Activated naive CD8-positive, alpha-beta T cell treated with anti-CD3 and anti-CD28 coated beads, Interleukin-2, amount 50 U/mL, for 24 hours (primary cell): Measurements from ENCODE around the gene ZNF595.
"Not testable (repeated sequence)": the region's sequence is repeated elsewhere in the genome, so short reads cannot be mapped to it uniquely, and the experiment has no call there.

Experiments
- ATAC-seq: fragments of 150-1000 bp; cut with Tn5 transposase; one replicate; pipeline ENCODE4 v1.10.0; 2021
- DNase-seq: peaks from one replicate; pipeline ENCODE4 v3.0.0; 2021
- H3K27ac Mint-ChIP-seq: one replicate; pipeline ENCODE4 v1.8.0; 2021; ENCODE audit warnings: mild to moderate bottlenecking, mixed read lengths
- H3K27me3 Mint-ChIP-seq: one replicate; pipeline ENCODE4 v1.8.0; 2021; ENCODE audit warnings: mixed read lengths
- H3K36me3 Mint-ChIP-seq: one replicate; pipeline ENCODE4 v1.8.0; 2021; ENCODE audit warnings: low read depth, mixed read lengths
- H3K4me1 Mint-ChIP-seq: one replicate; pipeline ENCODE4 v1.8.0; 2021; ENCODE audit warnings: mixed read lengths
- H3K4me3 Mint-ChIP-seq: one replicate; pipeline ENCODE4 v1.8.0; 2021; ENCODE audit warnings: mild to moderate bottlenecking, moderate library complexity, mixed read lengths
- H3K9me3 Mint-ChIP-seq: one replicate; pipeline ENCODE4 v1.8.0; 2021; ENCODE audit warnings: mixed read lengths

Gene ZNF595

DNA sequence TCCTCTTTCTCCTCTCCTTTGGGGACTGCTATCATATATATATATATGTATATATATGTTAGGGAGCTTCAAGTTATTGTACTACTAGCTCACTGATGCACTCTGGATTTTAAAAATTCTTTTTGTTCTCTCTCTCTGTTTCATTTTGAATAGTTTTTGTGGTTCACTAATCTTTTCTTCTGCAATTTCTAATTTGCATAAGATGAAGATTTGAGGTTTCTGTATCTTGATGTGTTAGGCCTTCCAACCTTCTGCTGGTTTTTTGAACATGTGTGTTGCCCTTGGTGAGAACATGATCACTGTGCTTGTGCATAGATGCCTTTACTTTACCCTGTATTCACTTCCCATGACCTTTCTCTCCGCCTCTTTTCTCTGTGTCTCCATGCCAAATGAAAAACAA, 63.4 kb downstream of the ZNF595 start:
- H3K4me1 Mint-ChIP-seq, result peaks cover 14% of the 10 kb centered on the region
- DNase-seq, result no peak
- H3K27me3 Mint-ChIP-seq, result peaks cover 4% of the 10 kb centered on the region
- no peak overlapping the region for H3K4me3 Mint-ChIP-seq
- peaks cover 29% of the 10 kb centered on the region for H3K9me3 Mint-ChIP-seq
- H3K27ac Mint-ChIP-seq, result no peak overlapping the region
- H3K36me3 Mint-ChIP-seq, result peaks cover 11% of the 10 kb centered on the region
- no peak for ATAC-seq

DNA sequence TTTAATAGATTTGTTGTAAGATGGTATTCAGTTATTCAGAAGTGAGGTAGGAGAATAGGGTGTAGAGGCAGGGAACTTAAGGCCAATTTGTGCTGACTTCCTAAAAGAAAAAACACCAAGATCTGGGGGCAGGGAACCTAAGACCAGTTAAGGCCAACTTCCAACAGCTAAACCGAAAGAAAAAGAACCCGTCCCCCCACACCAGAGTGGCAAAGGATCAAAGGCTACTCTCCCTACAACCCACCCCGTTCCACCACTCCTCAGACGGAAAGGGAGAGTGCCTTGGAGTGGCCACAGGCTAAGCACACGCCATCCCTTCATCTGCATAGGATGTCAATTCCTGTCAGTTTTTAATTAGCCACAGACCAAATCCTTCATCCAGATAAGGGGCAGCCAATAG, 67.5 kb downstream of the ZNF595 start:
- Mint-ChIP-seq H3K4me3 (no peak overlapping the region), H3K36me3 (peaks cover 24% of the 10 kb centered on the region), H3K27ac (no peak overlapping the region), H3K9me3 (peaks cover 27% of the 10 kb centered on the region), H3K4me1 (peaks cover 30% of the 10 kb centered on the region), H3K27me3 (no peaks in the 10 kb centered on the region)
- ATAC-seq (no peak), DNase-seq (no peak)

DNA sequence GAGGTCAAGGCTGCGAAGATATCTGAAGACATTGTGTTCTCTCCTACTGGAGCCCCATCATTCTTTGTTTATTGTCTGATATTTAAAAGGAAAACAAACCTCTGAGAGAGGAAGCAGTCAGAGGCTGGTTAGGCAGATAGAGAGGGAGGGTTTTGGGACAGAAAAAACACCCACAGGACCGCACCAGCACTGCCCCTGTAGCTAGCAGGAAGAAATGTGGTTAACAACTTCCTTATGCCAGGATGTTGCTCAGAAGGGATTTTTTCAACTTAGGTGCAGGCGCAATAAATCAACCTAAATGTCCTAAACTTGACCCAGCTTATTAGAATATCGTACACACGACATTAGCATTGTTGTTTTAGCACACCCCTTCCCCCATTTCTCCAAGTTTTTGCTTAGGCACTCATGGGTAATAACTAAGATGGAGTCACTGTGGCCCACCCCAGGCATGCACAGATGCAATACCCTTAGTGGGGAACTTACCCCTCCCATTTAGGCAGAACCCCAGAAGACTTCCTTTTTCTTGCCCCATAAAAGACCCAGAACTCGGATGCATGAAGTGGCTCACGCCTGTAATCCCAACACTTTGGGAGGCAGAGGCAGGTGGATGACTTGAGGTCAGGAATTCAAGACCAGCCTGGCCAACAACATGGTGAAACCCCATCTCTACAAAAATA, 68.4 kb downstream of the ZNF595 start:
- peaks cover 27% of the 10 kb centered on the region for H3K9me3 Mint-ChIP-seq

DNA sequence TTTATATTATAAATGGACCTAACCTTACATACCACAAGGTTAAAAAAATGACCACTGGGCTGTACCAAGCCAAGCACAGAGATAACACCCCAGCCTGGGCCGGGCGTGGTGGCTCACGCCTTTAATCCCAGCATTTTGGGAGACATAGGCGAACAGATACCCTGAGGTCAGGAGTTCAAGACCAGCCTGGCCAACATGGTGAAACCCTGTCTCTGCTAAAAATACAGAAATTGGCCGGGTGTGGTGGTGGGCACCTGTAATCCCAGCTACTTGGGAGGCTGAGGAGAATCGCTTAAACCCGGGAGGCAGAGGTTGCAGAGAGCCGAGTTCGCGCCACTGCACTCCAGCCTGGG, 70.8 kb downstream of the ZNF595 start:
- ATAC-seq, H3K27me3 Mint-ChIP-seq, DNase-seq: not testable (repeated sequence)
- H3K27ac Mint-ChIP-seq, result peak overlapping the region; percentile 96
- H3K36me3 Mint-ChIP-seq, result peaks cover 56% of the 10 kb centered on the region
- H3K4me3 Mint-ChIP-seq, result peak overlapping the region; percentile 95
- H3K4me1 Mint-ChIP-seq, result peaks cover 30% of the 10 kb centered on the region
- H3K9me3 Mint-ChIP-seq, result peaks cover 28% of the 10 kb centered on the region

More for the DNA sequence above, 68.4 kb downstream of the ZNF595 start:
- Mint-ChIP-seq H3K27ac (peak overlapping the region; percentile 31), H3K27me3 (no peaks in the 10 kb centered on the region), H3K4me1 (peaks cover 34% of the 10 kb centered on the region), H3K4me3 (peak overlapping the region; percentile 23), H3K36me3 (peaks cover 33% of the 10 kb centered on the region)
- peak; percentile 22 for ATAC-seq
- no peak for DNase-seq

DNA sequence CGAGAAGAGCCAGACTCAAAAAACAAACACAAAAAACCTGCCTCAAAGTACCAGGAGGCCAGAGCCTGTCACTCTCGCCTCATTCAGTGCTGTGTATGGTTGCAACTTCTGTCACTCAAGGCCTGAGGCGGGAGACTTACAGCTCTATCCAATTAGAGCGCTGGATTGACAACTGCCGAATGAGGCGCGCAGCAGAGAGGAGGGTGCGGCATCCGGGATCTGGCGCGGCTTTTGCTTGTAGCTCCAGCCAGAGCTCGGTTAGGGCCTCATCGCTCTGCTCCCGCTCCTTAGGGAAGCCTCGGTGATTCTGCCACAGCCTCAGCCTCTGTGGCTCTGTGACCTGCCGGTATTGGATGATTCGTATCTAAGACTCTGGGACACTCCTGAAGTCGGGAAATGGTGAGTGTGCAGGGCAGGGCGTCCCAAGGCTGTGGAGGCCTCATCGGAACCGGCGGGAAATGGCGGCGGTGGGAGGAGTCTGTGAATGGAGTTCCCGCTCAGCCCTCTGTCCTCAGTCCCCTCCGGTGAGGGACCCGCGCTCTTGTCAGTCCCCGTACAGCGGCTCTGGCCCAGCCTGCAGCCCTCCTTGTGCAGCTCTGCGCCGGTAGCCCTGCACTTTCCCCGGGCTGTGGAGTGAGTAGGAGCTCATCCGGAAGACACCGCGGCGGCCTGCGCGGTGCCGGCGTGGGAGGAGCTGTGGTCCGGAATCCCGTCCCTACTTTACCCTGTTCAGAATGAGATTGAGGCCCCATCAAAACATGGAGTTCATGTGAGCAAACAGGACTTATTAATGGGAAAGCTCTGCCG, 71.4 kb downstream of the ZNF595 start, which contains the start of gene ZNF718:
TSS of gene ZNF718 (plus strand) at position 227 of the 807 bp plus-strand sequence. CDS start at position 397, 170 bp downstream.
- DNase-seq (peak; percentile 84), ATAC-seq (peak; percentile 99)
- H3K4me3 Mint-ChIP-seq, result peak within 1 kb of the TSS; percentile 95
- H3K27me3 Mint-ChIP-seq, result no peaks in the 10 kb centered on the region
- H3K4me1 Mint-ChIP-seq, result peaks cover 30% of the 10 kb centered on the region
- peaks cover 28% of the 10 kb centered on the region for H3K9me3 Mint-ChIP-seq
- H3K27ac Mint-ChIP-seq, result peak within 1 kb of the TSS; percentile 96
- H3K36me3 Mint-ChIP-seq, result peaks cover 59% of the 10 kb centered on the region

DNA sequence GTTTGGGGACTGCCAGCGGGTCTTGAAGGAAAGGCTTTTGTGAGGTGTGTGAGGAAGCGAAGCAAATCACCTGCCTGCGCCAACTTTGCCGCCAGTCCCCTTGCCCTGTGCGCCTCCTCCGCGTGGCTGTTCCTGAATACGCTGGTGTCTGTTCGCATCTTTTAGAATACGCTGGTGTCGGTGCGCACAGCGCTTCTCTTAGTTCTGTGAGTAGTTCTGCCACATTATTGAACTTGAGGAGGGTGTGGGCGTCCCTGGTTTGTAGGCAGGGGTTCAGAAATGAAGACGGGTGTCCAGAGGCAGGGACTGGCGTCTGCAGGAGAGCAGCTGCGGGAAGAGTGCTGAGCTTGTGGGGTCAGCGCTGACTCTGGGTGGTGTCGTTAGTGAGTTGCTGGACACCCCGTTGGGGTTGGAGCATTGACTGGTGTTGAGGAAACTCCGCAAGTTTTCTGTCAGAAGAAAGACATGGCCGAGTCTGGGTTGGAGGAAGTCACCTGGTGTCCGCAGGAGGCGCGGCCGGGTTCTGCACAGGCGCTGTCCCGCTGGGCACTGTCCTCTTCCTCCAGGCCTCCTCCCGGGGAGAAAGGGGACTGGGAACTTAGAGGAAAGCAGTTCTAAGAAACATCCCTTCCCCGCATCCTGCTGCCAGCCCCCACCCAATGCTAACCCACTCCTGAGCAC, 72.1 kb downstream of the ZNF595 start:
- peaks cover 30% of the 10 kb centered on the region for H3K4me1 Mint-ChIP-seq

DNA sequence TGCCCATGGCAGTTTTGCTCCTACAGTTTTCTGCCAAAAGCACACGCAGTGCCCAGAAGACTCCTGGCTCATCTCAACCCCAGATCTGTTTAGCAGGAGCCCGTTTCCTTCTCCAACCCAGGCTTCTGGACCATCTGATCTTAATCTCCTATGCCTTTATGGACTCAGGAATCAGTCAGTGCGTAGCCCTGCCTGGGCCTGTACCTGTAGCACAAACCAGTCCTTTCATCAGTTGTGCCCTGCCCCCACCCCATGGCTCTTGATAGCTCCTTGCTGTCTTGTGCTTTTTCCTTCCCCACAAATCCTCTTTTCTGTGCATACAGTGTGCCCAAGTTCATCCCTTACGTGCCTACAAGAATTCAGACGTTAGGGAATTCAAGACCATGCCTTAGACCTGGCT, 72.7 kb downstream of the ZNF595 start:
- H3K27me3 Mint-ChIP-seq, result no peaks in the 10 kb centered on the region
- peaks cover 31% of the 10 kb centered on the region for H3K9me3 Mint-ChIP-seq
- peaks cover 28% of the 10 kb centered on the region for H3K4me1 Mint-ChIP-seq
- H3K36me3 Mint-ChIP-seq, result peaks cover 67% of the 10 kb centered on the region
- ATAC-seq (no peak), DNase-seq (no peak)
- H3K27ac Mint-ChIP-seq, result peak overlapping the region; percentile 96
- peak overlapping the region; percentile 95 for H3K4me3 Mint-ChIP-seq

More for the DNA sequence above, 72.1 kb downstream of the ZNF595 start:
- H3K9me3 Mint-ChIP-seq, result peaks cover 33% of the 10 kb centered on the region
- peaks cover 66% of the 10 kb centered on the region for H3K36me3 Mint-ChIP-seq
- H3K4me3 Mint-ChIP-seq, result peak overlapping the region; percentile 95
- ATAC-seq (peak; percentile 2), DNase-seq (peak; percentile 24)
- H3K27me3 Mint-ChIP-seq, result no peaks in the 10 kb centered on the region
- H3K27ac Mint-ChIP-seq, result peak overlapping the region; percentile 96

DNA sequence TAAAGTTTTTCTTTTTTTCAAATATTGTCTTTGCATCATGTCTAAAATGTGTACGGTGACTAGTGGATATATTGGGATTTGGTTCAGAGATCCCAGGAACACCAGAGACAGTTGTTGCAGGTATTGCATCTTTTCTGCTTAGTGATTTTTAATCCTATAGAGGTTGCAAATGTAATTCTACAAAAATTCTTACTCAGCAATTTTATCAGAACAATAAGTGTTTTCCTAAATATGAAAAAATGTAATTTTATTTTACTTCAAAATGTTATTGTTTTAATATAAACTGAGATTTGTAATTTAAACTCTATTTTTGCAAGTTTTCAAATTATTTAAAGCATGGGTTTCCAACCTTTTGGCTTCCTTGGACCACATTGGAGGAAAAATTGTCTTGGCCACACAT, 79.4 kb downstream of the ZNF595 start:
- no peaks in the 10 kb centered on the region for H3K27me3 Mint-ChIP-seq
- H3K9me3 Mint-ChIP-seq, result peaks cover 25% of the 10 kb centered on the region
- ATAC-seq, result no peak
- no peaks in the 10 kb centered on the region for H3K4me1 Mint-ChIP-seq
- DNase-seq, result no peak
- peaks cover 73% of the 10 kb centered on the region for H3K36me3 Mint-ChIP-seq
- no peak overlapping the region for H3K27ac Mint-ChIP-seq
- H3K4me3 Mint-ChIP-seq, result no peak overlapping the region
